ENCODE data around the gene C7orf33. TPM values are rescaled to one million over a fixed set of nuclear protein-coding genes. Genes with fewer than 3 reads are reported as not detected.
A peak's percentile ranks its signal among the peaks of the same experiment; 100 is the strongest.

The C7orf33 gene
- total and polyA plus RNA-seq, 2 experiments from 2014 or later, result not detected

GRCh38 chr7:148628011-148628410, 37.4 kb downstream of the C7orf33 start (continued):
- no peak for TF ChIP-seq EZH2 (IDR thresholded peaks at IDR 0.05; ENCODE audit: low read depth, unreplicated experiment)

GRCh38 chr7:148630078-148630477, 39.5 kb downstream of the C7orf33 start:
- H3K9me3 Mint-ChIP-seq, result no peaks in the 10 kb centered on the region
- Histone ChIP-seq H4K20me1 (replicated peaks; ENCODE audit: insufficient read depth) (no peaks in the 10 kb centered on the region), H3K9me2 (ENCODE audit: insufficient read depth) (no peaks in the 10 kb centered on the region), H3K4me3 (no peak overlapping the region), H3K4me2 (no peak overlapping the region), H3K27ac (ENCODE audit: low read depth) (no peak overlapping the region), H3F3A (replicated peaks; ENCODE audit: low read depth) (no peaks in the 10 kb centered on the region), H2AFZ (no peak overlapping the region), H3K79me2 (replicated peaks; ENCODE audit: insufficient read depth) (no peaks in the 10 kb centered on the region), H3K36me3 (ENCODE audit: insufficient read depth) (no peaks in the 10 kb centered on the region), H3K4me1 (ENCODE audit: insufficient read depth) (no peaks in the 10 kb centered on the region), H3K27me3 (ENCODE audit: insufficient read depth) (no peaks in the 10 kb centered on the region)
- no peaks in the 10 kb centered on the region for H3K4me1 Mint-ChIP-seq
- TF ChIP-seq CREB1 (CRISPR knock-in tag; IDR thresholded peaks at IDR 0.05; ENCODE audit: low read depth), result no peak
- 0 out of 4 replicates have a peak, but pooled peaks of 1 of the 2 experiments have one; percentile 9 for TF ChIP-seq CTCF (conservative IDR thresholded peaks at IDR 0.05; ENCODE audit: low read depth in 2 of 2)
- no peak overlapping the region for H3K4me3 Mint-ChIP-seq
- no peak overlapping the region for H3K27ac Mint-ChIP-seq
- H3K36me3 Mint-ChIP-seq (ENCODE audit: low read depth), result no peaks in the 10 kb centered on the region
- ATAC-seq (no peak), DNase-seq (ENCODE audit: low spot score) (no peak)
- peaks cover 5% of the 10 kb centered on the region for H3K27me3 Mint-ChIP-seq (ENCODE audit: insufficient read depth, low read depth, poor library complexity)

- H3K9me3 Mint-ChIP-seq, result no peaks in the 10 kb centered on the region
- Histone ChIP-seq H3K9me2 (ENCODE audit: insufficient read depth) (peaks cover 4% of the 10 kb centered on the region), H3K79me2 (replicated peaks; ENCODE audit: insufficient read depth) (no peaks in the 10 kb centered on the region), H3K4me1 (ENCODE audit: insufficient read depth) (no peaks in the 10 kb centered on the region), H3F3A (replicated peaks; ENCODE audit: low read depth) (no peaks in the 10 kb centered on the region), H2AFZ (no peak overlapping the region), H3K27ac (ENCODE audit: low read depth) (no peak overlapping the region), H3K4me3 (no peak overlapping the region), H3K27me3 (ENCODE audit: insufficient read depth) (no peaks in the 10 kb centered on the region), H4K20me1 (replicated peaks; ENCODE audit: insufficient read depth) (no peaks in the 10 kb centered on the region), H3K4me2 (no peak overlapping the region), H3K36me3 (ENCODE audit: insufficient read depth) (no peaks in the 10 kb centered on the region)
- DNase-seq (ENCODE audit: low spot score) (no peak), ATAC-seq (no peak)
- no peaks in the 10 kb centered on the region for H3K4me1 Mint-ChIP-seq
- no peak overlapping the region for H3K4me3 Mint-ChIP-seq
- TF ChIP-seq NANOG (IDR thresholded peaks at IDR 0.05; ENCODE audit: borderline replicate concordance) (no peak), ETS1 (IDR thresholded peaks at IDR 0.05) (no peak), STAT1 (IDR thresholded peaks at IDR 0.05; ENCODE audit: unreplicated experiment) (no peak), EZH2 (IDR thresholded peaks at IDR 0.05; ENCODE audit: low read depth, unreplicated experiment) (no peak), POLR2AphosphoS5 (IDR thresholded peaks at IDR 0.05; ENCODE audit: low read depth) (no peak), CTCF (conservative IDR thresholded peaks at IDR 0.05; ENCODE audit: low read depth in 2 of 2) (no peak), ZNF114 (CRISPR knock-in tag; IDR thresholded peaks at IDR 0.05) (no peak), JUNB (IDR thresholded peaks at IDR 0.05; ENCODE audit: unreplicated experiment) (no peak), CREB1 (CRISPR knock-in tag; IDR thresholded peaks at IDR 0.05; ENCODE audit: low read depth) (no peak), REST (IDR thresholded peaks at IDR 0.05; ENCODE audit: unreplicated experiment) (no peak)
- H3K27ac Mint-ChIP-seq, result no peak overlapping the region
- H3K27me3 Mint-ChIP-seq (ENCODE audit: insufficient read depth, low read depth, poor library complexity), result peaks cover 5% of the 10 kb centered on the region
- no peaks in the 10 kb centered on the region for H3K36me3 Mint-ChIP-seq (ENCODE audit: low read depth)
Measured at GRCh38 chr7:148633761-148634160, 43.2 kb downstream of the C7orf33 start.
